Measurements from ENCODE around the gene RHBDD3. TPM values are rescaled to one million over a fixed set of nuclear protein-coding genes. Genes with fewer than 3 reads are reported as not detected.
A peak's percentile ranks its signal among the peaks of the same experiment; 100 is the strongest.
"Not testable (repeated sequence)": the region's sequence is repeated elsewhere in the genome, so short reads cannot be mapped to it uniquely, and the experiment has no call there.

Gene RHBDD3
- total and polyA plus RNA-seq, 2 donors = 22.6 to 31.1 TPM

GRCh38 chr22:29245626-29246385 is 22.0 kb downstream of the RHBDD3 start:
- DNase-seq (ENCODE audit: low read depth in 6 of 9, low spot score in 9 of 9) = peak in 5 of 9 donors; percentile 47 to 83 (median 70)
- no peak overlapping the region for H3K4me3 ChIP-seq (ENCODE audit: low read length in 2 of 2)
- H3K27me3 ChIP-seq (ENCODE audit: control insufficient read depth in 2 of 2, insufficient read depth in 1 of 2, low read length in 1 of 2) = no peaks in the 10 kb centered on the region
- 60% methylated on average over 11 of the region's 11 CpGs for WGBS
- H3K27ac ChIP-seq (ENCODE audit: low read depth in 1 of 2, low read length in 1 of 2) = no peak overlapping the region
- no peaks in the 10 kb centered on the region for H3K36me3 ChIP-seq (ENCODE audit: control insufficient read depth in 2 of 2, insufficient read depth in 2 of 2, low read length in 1 of 2)
- peaks cover 0 to 21% of the 10 kb centered on the region in 2 donors for H3K9me3 ChIP-seq (ENCODE audit: control insufficient read depth in 2 of 2, insufficient read depth in 1 of 2, low read length in 1 of 2)
- peaks cover 8 to 23% of the 10 kb centered on the region in 2 donors for H3K4me1 ChIP-seq (ENCODE audit: control insufficient read depth in 2 of 2, insufficient read depth in 2 of 2, low read length in 2 of 2)

- H3K36me3 ChIP-seq (ENCODE audit: control insufficient read depth in 2 of 2, insufficient read depth in 2 of 2, low read length in 1 of 2) = no peaks in the 10 kb centered on the region
- peaks cover under 1 to 25% of the 10 kb centered on the region in 2 donors for H3K9me3 ChIP-seq (ENCODE audit: control insufficient read depth in 2 of 2, insufficient read depth in 1 of 2, low read length in 1 of 2)
- no peaks in the 10 kb centered on the region for H3K27me3 ChIP-seq (ENCODE audit: control insufficient read depth in 2 of 2, insufficient read depth in 1 of 2, low read length in 1 of 2)
- H3K27ac ChIP-seq (ENCODE audit: low read depth in 1 of 2, low read length in 1 of 2) = no peak overlapping the region
- 91% methylated on average over 7 of the region's 7 CpGs for WGBS
- H3K4me3 ChIP-seq (ENCODE audit: low read length in 2 of 2) = no peak overlapping the region
- H3K4me1 ChIP-seq (ENCODE audit: control insufficient read depth in 2 of 2, insufficient read depth in 2 of 2, low read length in 2 of 2) = peaks cover 12 to 31% of the 10 kb centered on the region in 2 donors
- DNase-seq (ENCODE audit: low read depth in 6 of 9, low spot score in 9 of 9) = peak in 1 of 9 donors; percentile 18
Observed at GRCh38 chr22:29244785-29245625, 22.8 kb downstream of the RHBDD3 start.

GRCh38 chr22:29243874-29244446 is 23.8 kb downstream of the RHBDD3 start:
- DNase-seq (ENCODE audit: low read depth in 6 of 9, low spot score in 9 of 9) = no peak
- WGBS = 84% methylated on average over 11 of the region's 11 CpGs

GRCh38 chr22:29240481-29240880 is 27.3 kb downstream of the RHBDD3 start:
- not testable (repeated sequence) for H3K36me3 ChIP-seq (ENCODE audit: control insufficient read depth in 2 of 2, insufficient read depth in 2 of 2, low read length in 1 of 2); H3K4me3 ChIP-seq (ENCODE audit: low read length in 2 of 2); H3K27me3 ChIP-seq (ENCODE audit: control insufficient read depth in 2 of 2, insufficient read depth in 1 of 2, low read length in 1 of 2)
- peak in 6 of 9 donors; percentile 32 to 86 (median 58) for DNase-seq (ENCODE audit: low read depth in 6 of 9, low spot score in 9 of 9)
- Histone ChIP-seq H3K27ac (ENCODE audit: low read depth in 1 of 2, low read length in 1 of 2) (peak overlapping the region; percentile 84 to 97), H3K4me1 (ENCODE audit: control insufficient read depth in 2 of 2, insufficient read depth in 2 of 2, low read length in 2 of 2) (peaks cover 12 to 35% of the 10 kb centered on the region in 2 donors), H3K9me3 (ENCODE audit: control insufficient read depth in 2 of 2, insufficient read depth in 1 of 2, low read length in 1 of 2) (peaks cover 2 to 33% of the 10 kb centered on the region in 2 donors)
- WGBS = 63% methylated on average over 9 of the region's 9 CpGs

More at GRCh38 chr22:29243874-29244446, 23.8 kb downstream of the RHBDD3 start:
- peaks cover 12 to 35% of the 10 kb centered on the region in 2 donors for H3K4me1 ChIP-seq (ENCODE audit: control insufficient read depth in 2 of 2, insufficient read depth in 2 of 2, low read length in 2 of 2)
- H3K27ac ChIP-seq (ENCODE audit: low read depth in 1 of 2, low read length in 1 of 2) = no peak overlapping the region
- H3K27me3 ChIP-seq (ENCODE audit: control insufficient read depth in 2 of 2, insufficient read depth in 1 of 2, low read length in 1 of 2) = no peaks in the 10 kb centered on the region
- H3K4me3 ChIP-seq (ENCODE audit: low read length in 2 of 2) = no peak overlapping the region
- H3K36me3 ChIP-seq (ENCODE audit: control insufficient read depth in 2 of 2, insufficient read depth in 2 of 2, low read length in 1 of 2) = no peaks in the 10 kb centered on the region
- peaks cover 2 to 33% of the 10 kb centered on the region in 2 donors for H3K9me3 ChIP-seq (ENCODE audit: control insufficient read depth in 2 of 2, insufficient read depth in 1 of 2, low read length in 1 of 2)

- Histone ChIP-seq H3K36me3 (ENCODE audit: control insufficient read depth in 2 of 2, insufficient read depth in 2 of 2, low read length in 1 of 2) (no peaks in the 10 kb centered on the region), H3K4me1 (ENCODE audit: control insufficient read depth in 2 of 2, insufficient read depth in 2 of 2, low read length in 2 of 2) (no peaks in the 10 kb centered on the region), H3K27me3 (ENCODE audit: control insufficient read depth in 2 of 2, insufficient read depth in 1 of 2, low read length in 1 of 2) (no peaks in the 10 kb centered on the region), H3K27ac (ENCODE audit: low read depth in 1 of 2, low read length in 1 of 2) (no peak overlapping the region), H3K4me3 (ENCODE audit: low read length in 2 of 2) (no peak overlapping the region), H3K9me3 (ENCODE audit: control insufficient read depth in 2 of 2, insufficient read depth in 1 of 2, low read length in 1 of 2) (peaks cover 0 to 6% of the 10 kb centered on the region in 2 donors)
- DNase-seq (ENCODE audit: low read depth in 6 of 9, low spot score in 9 of 9) = no peak
- 96% methylated on average over 1 of the region's 1 CpG for WGBS
Observed at GRCh38 chr22:29233277-29233877, 34.4 kb downstream of the RHBDD3 start.

GRCh38 chr22:29231971-29232959 is 35.5 kb downstream of the RHBDD3 start:
- peaks cover 0 to 6% of the 10 kb centered on the region in 2 donors for H3K9me3 ChIP-seq (ENCODE audit: control insufficient read depth in 2 of 2, insufficient read depth in 1 of 2, low read length in 1 of 2)
- no peak overlapping the region for H3K27ac ChIP-seq (ENCODE audit: low read depth in 1 of 2, low read length in 1 of 2)
- no peaks in the 10 kb centered on the region for H3K36me3 ChIP-seq (ENCODE audit: control insufficient read depth in 2 of 2, insufficient read depth in 2 of 2, low read length in 1 of 2)
- H3K4me3 ChIP-seq (ENCODE audit: low read length in 2 of 2) = no peak overlapping the region
- no peaks in the 10 kb centered on the region for H3K4me1 ChIP-seq (ENCODE audit: control insufficient read depth in 2 of 2, insufficient read depth in 2 of 2, low read length in 2 of 2)
- 93% methylated on average over 22 of the region's 22 CpGs for WGBS
- DNase-seq (ENCODE audit: low read depth in 6 of 9, low spot score in 9 of 9) = no peak
- no peaks in the 10 kb centered on the region for H3K27me3 ChIP-seq (ENCODE audit: control insufficient read depth in 2 of 2, insufficient read depth in 1 of 2, low read length in 1 of 2)

GRCh38 chr22:29230972-29231875 is 36.6 kb downstream of the RHBDD3 start:
- WGBS = 96% methylated on average over 19 of the region's 19 CpGs
- Histone ChIP-seq H3K27ac (ENCODE audit: low read depth in 1 of 2, low read length in 1 of 2) (no peak overlapping the region), H3K4me3 (ENCODE audit: low read length in 2 of 2) (no peak overlapping the region), H3K9me3 (ENCODE audit: control insufficient read depth in 2 of 2, insufficient read depth in 1 of 2, low read length in 1 of 2) (peaks cover 0 to 6% of the 10 kb centered on the region in 2 donors), H3K27me3 (ENCODE audit: control insufficient read depth in 2 of 2, insufficient read depth in 1 of 2, low read length in 1 of 2) (no peaks in the 10 kb centered on the region), H3K36me3 (ENCODE audit: control insufficient read depth in 2 of 2, insufficient read depth in 2 of 2, low read length in 1 of 2) (no peaks in the 10 kb centered on the region), H3K4me1 (ENCODE audit: control insufficient read depth in 2 of 2, insufficient read depth in 2 of 2, low read length in 2 of 2) (no peaks in the 10 kb centered on the region)
- DNase-seq (ENCODE audit: low read depth in 6 of 9, low spot score in 9 of 9) = no peak

All from thymus (tissue), 11 donors.